ENCODE measurements around the gene SCN8A.

- TF ChIP-seq CTCF (IDR thresholded peaks at IDR 0.05) (no peak), EP300 (IDR thresholded peaks at IDR 0.05) (no peak), POLR2A (IDR thresholded peaks at IDR 0.05) (no peak), POLR2AphosphoS5 (IDR thresholded peaks at IDR 0.05) (no peak)
These were observed 71.7 kb downstream of the SCN8A start for GRCh38 chr12:51662728-51663154.
